Fibroblast of skin of back (primary cell): ENCODE data around the gene PTPRR.
A peak's percentile ranks its signal among the peaks of the same experiment; 100 is the strongest.

ENCODE experiments used
- DNase-seq: peaks from one replicate; pipeline ENCODE4 v3.0.0-alpha.2; 2013

The PTPRR gene

DNA sequence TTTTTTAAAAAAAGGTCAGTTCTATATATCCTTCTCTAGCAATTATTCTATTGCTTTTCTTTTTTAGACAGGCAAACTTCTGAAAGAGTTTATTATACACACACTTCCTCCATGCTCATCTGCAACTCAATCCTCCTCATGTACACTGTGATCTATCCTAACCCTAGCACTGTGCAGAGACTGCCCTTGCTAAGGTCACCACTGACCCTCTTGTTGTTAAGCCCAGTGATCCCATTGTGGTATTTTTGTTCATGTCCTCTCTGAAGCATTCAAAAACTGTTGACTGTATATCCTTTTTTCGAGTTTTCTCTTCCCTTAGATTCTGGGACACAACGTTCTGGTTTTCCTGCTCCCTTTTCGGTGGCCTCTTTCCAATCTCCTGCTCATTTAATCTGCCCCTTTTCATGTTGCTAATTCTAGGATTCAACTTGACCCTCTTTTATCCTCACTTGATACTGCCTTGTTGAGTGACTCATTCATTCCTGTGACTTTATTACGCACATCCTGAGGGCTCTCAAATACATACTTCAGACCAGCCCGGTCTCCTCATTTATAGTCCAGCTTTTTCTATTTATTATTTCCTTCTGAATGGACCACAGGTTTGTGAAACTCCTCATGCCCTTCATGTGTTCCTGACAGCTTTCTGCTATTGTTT is 229.4 kb downstream of the PTPRR start:
- peak; percentile 50 for DNase-seq

DNA sequence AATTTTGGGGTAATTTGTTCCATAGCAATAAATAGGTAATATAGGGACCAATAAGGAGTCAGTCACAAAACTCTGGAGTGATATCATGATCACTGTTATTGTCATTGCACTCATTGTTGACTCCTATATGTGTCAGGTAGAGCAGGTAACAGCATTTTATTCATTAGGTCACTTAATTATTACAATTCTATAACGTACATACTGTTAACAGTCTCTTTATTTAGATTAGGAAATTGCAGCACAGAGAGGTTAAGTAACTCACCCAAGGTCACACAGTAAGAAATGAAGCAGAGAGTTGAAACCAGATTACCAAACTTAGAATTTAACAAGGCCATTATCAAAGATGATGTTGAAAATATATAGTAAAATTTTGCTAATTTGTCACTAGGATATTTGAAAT is 233.6 kb downstream of the PTPRR start:
- DNase-seq: no peak

DNA sequence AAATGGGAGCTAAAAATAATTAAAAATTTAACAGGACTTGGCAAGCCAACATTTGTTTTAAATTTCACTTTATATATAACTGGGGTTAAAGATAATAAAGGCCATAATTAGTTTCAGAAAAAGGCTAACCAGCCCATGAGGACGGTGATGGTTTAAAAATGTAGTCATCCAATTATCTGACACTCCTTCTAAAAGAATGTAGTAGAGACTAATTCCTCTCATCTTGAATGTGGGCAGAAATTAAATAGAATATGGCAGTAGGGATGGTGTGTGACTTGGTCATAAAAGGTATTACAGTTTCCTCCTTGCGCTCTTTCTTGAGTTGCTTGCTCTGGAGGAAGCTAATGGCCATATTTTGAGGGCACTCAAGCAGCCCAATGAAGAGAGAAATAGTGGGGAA is 234.2 kb downstream of the PTPRR start:
- peak; percentile 9 for DNase-seq

DNA sequence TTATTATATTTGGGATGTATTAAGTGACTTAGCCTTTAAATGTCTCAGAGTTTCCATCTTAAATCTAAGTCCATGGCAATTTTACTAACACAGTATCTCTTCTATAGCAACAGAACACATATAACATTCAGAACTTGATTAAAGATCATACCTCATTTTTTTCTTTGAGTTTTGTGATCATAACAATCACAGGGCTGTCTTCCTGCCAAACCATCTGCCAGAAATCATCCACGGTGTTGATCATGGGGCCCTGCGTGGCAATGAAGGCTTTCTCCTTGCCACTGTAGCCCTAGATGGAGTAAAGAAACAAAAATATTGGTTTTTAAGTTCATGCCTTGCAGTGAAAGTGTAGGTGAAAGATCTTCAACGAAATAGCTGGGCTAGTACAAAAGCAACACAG is 236.6 kb downstream of the PTPRR start:
- DNase-seq: no peak

DNA sequence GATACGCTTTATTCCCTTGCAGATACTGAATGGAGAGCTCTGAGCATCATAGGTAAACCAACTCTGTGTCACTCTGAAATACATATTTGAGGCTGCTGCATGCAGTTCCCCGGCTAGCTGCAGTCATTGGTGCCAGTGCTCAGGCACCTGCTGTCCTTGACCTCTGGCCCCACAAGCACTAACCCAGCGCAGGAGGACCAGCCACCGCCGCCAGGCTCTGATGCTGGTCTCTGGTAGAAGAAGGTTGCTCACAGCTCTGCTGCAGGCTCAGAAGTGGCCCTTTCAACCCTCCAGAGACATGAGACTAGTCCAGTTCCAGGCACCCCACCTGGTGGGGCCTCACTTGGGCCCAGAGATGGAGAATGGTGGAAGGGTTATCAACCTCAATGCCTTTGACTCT is 248.8 kb downstream of the PTPRR start:
- no peak for DNase-seq

DNA sequence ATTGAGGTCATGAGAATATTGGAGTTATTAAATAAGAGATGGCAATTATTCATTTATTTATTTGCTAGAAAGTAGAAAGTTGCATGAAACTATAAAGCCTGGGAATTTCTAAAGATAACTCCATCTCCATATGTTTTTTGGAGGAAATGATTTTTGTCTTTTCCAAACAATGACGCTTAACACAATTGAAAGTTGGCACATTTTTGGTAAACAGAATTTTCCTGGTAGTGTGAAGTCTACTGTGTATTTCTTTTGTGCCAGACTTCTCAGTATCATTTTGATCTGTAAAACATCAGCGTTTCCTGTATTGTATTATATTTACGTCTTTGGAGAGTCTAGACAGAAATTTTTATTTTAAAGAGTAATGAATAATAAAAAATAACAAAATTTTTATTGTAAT is 249.6 kb downstream of the PTPRR start:
- DNase-seq: no peak

DNA sequence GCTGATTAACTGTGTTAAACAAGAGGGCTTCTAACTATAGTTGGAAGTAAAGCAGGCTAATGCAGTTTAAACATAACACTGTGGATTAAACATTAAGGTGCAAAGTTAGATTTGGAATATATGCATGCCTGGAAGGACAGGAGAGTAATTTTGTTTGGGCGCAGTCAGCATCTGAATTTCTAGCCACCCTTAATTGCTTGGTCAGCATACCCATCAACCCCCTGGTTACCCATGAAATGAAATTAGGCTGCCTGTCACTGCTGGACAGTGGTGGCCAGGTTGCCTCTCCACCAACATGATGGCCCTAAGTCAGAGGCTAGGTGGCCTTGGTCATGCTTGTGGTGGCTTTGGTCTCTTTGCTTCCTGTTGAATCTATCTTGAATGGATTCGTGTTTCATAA is 253.3 kb downstream of the PTPRR start:
- no peak for DNase-seq

DNA sequence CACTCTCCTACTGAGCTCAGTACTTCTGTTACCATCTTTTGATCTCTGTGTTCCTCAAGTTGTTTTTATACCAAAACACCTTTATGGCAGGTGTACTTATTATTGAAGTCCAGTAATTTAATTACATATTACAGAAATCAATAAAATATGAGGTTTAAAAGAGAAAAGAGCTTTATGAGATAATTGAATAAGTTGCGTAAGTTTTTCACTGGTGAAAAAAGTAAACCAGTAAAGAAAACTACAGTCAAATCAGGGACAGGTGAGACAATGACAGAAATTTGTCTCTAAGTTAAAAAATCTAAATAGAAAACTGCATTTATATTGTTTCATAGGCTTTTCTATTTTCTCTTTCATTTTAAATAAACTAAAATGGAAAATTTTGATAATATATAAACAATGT is 254.2 kb downstream of the PTPRR start:
- no peak for DNase-seq

DNA sequence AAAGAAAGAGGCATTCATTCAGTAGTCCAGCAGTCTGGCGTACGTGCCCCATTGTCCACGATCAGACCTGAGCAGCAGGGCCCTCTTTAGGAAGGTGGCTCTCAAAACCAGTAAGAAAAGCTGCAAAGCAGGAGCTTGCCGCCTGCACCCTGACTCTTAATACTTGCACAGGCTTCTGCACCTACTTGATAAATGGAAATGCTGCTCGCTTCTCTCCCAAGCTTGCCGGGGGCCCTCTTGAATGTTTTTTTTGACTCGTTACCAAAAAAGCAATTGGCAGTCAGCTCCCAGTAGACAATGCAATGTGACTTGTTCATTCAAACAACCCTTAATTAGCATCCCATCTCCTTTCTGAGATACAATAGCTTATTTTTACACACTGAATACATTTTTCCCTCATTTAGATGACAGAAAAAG is 256.1 kb downstream of the PTPRR start:
- no peak for DNase-seq

DNA sequence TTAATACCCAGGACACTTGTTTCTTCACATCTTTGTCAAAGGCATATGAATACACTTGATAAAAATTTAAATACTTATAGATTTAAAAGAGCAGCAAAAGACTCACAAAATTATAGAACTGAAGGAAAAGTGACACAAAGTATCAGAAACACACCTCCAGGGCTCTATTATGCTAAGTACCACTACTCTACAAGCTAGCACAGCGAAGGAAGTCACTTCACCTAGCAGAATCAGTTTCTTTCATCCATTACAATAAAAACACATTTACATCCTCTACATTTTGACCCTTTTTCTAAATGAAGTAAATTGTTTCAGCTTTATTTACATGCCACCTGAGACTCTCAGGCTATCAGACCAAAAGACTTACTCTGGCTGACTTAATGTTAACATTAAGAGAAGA is 256.7 kb downstream of the PTPRR start:
- DNase-seq: no peak

DNA sequence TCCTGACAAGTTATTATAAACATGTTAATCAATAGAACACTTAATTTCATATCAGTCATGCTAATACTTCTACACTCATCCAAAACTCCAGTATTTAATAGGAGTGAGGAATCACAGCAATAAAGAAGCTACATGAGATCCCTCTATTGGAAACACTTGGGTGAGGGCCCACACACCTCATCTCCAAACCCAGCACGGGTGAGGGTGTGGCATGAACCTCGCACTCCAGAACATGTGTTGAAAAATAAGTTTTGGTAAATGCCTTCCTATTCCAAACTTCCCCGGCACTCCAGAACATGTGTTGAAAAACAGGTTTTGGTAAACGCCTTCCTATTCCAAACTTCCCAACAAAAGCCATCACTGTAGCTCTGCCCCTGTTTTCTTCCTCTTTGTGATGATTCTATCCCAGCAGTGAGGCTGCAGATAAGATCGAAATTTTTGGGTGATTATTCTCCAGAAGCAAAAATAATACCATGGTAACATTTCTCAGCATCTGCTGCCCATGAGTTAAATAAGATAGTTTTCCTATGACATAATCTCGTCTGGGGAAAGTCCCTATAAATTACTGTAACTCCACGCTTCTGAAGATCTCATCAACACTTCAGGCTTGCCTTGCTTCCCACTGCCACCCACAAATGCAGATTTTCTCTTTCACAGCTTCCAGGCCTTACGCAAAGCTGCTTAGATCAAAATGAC is 258.9 kb downstream of the PTPRR start:
- peak; percentile 91 for DNase-seq

DNA sequence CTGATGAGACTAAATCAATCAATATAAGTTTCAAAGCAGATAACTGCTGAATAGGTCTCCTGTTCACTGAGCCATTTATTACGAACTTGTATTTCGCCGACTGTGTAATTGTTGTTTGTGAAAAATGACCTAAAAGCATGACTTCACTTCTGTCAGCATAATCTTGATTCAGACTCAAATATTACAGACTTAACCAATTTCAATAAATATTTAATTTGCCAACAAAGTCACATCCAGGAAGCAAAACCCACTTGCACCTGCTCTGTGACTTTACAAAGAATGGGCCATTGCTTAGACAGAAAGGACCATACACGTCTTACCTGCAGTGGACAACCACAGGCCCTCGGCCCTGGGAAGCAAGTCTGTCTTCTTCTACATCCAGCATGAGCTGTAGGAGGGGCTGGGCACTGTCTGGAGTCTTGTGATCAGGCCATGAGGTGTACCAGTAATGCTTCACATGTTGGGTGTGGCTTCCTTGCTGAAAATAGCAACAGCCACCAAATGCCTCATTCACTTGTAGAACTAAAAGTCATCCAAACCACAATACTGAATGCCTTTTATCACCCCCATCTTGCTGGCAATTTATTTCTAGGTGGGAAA is 259.8 kb downstream of the PTPRR start:
- peak; percentile 87 for DNase-seq

DNA sequence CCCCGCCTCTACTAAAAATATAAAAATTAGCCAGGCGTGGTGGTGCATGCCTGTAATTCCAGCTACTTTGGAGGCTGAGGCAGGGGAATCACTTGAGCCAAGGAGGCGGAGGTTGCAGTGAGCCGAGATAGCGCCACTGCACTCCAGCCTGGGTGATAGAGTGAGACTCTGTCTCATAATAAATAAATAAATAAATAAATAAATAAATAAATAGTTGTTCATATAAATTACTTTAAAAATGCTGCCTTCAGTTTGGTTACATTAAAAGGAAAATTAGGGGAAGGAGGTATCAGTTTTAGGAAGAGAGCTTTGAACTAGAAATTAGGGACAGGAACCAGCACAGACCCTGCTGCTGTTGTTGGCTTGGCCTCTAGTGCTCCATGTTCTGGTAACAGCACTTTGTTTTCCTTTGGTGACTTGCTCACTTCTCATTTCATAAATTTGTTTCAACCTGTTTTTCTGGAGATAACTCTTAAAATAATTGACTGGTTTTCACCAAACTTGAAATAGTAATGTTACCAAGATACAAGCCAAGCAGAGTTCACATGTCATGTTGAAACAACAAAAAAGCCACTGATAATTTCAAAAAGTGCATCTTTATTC is 260.4 kb downstream of the PTPRR start:
- no peak for DNase-seq

DNA sequence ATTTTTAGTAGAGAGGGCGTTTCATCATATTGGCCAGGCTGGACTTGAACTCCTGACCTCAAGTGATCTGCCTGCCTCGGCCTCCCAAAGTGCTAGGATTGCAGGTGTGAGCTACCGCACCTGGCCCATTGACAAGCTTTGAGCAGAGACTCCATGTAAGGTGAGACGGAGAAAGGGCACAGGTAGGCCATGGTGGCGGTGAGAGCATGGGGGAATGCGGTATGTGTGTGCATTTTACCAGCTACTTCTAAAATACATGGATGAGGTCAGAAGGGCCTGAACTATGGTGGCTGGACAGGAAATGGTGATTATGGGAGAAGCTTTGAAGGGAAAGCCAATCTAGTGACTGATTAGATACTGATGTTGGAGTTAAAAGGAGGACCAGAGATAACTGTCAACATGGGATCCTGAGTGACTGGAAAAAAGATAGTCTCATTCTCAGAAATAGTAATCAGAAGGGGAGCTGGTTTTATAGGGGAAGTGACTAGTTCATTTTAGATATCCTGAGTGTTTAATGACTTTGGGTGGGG is 261.4 kb downstream of the PTPRR start:
- DNase-seq: no peak

DNA sequence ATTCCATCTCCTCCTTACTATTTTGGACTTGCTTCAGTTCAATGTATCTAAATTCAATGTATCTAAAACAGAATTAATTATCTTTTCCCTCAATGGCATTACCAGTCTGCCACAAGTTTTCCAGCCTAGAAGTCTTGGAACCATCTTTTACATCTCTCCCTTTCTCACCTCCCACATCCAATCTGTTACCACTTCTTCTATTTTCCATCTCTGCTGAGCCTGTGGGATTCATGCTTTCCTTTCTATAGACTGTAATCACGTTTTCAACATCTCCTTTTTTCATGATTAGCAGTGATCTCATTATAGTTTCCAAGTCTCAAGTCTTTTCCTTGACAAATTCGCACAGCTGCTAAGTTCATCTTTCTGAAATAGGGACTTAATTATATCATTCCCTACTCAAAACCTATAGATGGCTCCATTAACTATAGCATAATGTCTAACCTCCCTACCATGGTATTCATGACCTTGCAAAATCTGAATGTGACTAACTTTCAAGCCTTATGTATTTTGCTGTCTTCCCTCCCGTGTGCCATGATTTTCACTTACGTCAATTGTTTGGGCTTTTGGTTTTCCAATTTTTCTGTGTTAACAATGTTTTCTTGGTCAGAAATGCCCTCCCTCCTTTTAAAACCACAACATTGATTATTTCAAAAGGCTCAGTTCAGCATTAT is 262.8 kb downstream of the PTPRR start:
- no peak for DNase-seq

DNA sequence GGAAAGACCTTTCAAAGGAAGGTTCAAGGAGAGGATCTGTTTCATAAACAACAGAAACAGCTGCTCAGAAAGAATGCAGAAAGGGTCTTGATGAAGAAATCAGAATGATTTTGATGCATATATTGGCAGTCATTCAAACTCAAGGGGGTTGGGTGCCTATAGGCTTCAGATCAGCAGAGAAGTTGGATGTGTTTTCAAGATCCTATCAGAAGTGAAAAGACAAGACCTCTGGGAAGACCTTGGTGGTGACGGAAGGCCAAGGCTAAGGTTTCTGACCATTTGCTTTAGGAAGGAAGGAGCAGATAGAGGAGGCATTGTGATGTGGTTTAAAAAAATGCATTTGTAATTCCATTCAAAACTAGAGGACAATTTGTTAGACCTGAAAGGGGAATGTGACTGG is 268.1 kb downstream of the PTPRR start:
- DNase-seq: no peak

DNA sequence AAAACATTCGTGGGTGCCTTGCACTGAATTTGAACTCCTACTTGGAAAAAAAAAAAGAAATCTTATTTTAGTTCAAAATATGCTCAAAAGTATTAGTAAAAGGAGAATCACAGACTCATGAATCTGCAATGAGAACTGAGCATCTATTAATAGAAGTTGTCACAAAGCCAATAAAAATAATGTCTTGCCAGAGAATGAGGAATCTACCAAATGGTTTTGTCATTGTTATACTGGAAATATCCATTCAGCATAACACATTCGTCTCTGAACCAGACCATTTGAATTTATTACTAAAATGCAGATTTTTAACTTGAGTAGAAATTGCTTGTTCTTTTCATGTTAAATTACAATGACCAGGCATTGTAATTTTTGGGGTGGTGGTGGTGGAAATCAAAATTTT is 271.7 kb downstream of the PTPRR start:
- DNase-seq: peak; percentile 88

DNA sequence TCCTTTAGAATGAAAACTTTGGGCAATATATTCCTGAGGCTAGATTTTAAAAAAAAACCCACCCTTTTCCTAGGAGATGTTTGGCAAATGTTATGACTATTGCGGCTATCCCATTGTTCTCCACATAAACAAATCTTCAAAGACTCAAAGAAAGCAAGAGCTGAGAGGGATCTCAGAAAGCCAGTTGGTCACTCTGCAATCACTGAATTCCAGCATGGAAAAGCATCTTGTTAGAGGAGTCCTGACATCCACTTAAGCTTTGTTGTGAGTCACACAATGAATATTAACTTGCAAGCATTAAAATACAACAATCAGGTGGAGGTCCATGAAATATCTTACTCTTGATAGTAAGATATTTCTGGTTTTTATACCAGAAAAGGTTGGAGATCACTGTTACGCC is 272.3 kb downstream of the PTPRR start:
- peak; percentile 56 for DNase-seq

DNA sequence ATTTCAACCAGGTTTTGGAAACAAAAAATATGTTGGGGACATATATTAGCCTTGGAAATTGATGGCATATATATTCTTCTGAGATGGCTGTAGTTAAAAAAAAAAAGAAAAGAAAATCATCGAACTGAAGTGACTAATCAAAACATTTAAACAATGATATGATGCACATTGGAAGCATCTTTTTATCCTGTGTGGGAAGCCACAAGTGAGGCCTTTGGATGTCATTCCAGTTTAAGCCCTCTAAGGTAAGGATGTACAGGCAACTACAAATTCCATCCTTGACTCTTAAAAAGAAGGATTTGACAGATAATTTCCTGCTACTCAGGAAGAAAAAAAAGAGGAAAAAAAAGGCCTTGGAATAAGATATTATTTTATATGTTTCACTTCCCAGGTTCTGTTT is 273.7 kb downstream of the PTPRR start:
- DNase-seq: peak; percentile 84

DNA sequence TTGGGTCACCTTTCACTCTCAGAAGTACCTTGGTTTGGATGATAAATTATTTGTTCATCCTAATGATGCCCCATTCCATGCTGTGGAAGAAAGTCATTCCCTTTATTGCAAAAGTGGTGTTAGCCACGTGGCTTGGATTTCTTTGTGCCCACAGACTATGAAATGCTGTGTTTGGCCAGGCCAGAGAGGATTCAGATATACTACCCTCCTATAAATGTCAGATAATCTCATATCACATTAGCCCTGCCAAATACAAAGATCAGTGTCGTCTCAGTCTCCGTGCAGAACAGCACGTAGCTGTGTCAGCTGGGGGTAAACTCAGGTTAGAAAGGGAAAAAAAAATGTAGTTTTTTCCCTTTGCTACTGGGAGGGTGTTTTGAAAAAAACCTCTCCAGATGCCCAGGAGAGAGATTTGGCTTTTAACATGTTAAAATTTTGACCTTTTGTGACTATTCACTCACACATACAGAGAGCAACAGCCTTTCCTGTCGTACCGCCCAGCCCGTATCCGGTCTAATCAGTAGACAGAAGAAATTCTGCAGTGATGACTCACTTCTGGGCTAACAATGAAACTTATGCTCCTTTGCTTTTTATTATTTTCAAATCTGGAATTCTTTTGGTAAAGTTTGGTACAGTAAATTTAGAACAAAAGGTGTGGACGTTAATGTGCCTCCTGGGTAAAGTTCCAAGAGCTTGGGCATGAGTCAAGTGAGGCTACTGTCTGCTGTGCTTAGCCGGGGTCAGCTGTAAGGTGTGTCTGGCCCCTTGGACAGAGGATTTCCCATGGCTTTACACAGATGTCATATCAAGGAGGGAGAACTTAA is 274.8 kb downstream of the PTPRR start:
- DNase-seq: peak; percentile 95

DNA sequence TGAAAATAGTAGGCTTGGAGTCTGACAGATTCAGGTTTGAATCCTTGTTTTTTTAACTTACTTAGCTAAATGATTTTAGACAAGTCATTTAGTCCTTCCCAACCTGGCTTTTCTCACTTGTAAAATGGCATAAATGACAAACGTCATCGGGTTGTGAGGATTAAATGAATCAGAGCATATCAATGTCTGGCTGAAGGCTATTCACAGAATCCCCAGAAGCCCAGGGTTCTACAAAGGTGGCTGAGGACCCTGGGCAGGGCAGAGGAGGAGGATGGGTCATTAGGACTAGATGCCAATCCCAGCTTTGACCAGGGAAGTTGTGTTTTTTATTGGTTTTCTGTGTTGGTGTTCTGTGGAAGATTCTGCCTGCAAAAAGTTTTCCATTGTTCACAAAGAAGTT is 275.7 kb downstream of the PTPRR start:
- no peak for DNase-seq

DNA sequence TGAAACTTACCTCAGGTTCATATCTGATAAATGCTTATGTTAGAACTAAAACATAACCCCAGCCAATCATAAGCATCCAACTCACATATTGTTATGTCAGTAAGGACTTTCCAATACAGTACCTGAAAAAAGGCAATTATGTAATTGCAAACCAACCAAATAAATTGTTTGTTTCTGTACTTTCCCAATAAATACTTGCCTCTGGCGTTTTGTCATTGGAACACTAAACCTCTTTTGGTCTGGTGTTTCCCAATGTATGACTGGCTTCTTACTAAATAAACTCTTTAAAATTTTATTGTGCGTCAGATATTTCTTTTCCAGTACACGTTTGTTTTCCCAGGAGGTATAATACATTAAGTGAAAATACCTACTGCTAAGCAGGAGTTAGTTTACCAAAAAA is 276.6 kb downstream of the PTPRR start:
- no peak for DNase-seq
